Neural crest cell (in vitro differentiated cells): ENCODE data around the gene ZNF823. TPM values are rescaled to one million over a fixed set of nuclear protein-coding genes. Genes with fewer than 3 reads are reported as not detected.
"Not testable (repeated sequence)": the region's sequence is repeated elsewhere in the genome, so short reads cannot be mapped to it uniquely, and the experiment has no call there.

Source experiments
- DNase-seq: peaks from one replicate; pipeline ENCODE4 v3.0.0; 2021; ENCODE audit warnings: low read depth, mixed read lengths, low spot score
- H3K27ac Mint-ChIP-seq: one replicate; pipeline ENCODE4 v1.8.0; 2021; ENCODE audit warnings: mild to moderate bottlenecking, mixed read lengths; ENCODE audit not compliant: unreplicated experiment
- H3K27me3 Mint-ChIP-seq: 2 replicates; pipeline ENCODE4 v1.8.0; 2021; ENCODE audit warnings: low read depth, mild to moderate bottlenecking, mixed read lengths
- H3K36me3 Mint-ChIP-seq: 2 replicates; pipeline ENCODE4 v1.8.0; 2021; ENCODE audit warnings: low read depth, mild to moderate bottlenecking, mixed read lengths
- H3K4me1 Mint-ChIP-seq: 2 replicates; pipeline ENCODE4 v1.8.0; 2021; ENCODE audit warnings: mixed read lengths
- H3K4me3 Mint-ChIP-seq: one replicate; pipeline ENCODE4 v1.8.0; 2021; ENCODE audit warnings: mild to moderate bottlenecking, mixed read lengths
- H3K9me3 Mint-ChIP-seq: 2 replicates; pipeline ENCODE4 v1.8.0; 2021; ENCODE audit warnings: mixed read lengths
- CTCF ChIP-seq: fragments of 200-600 bp; sonication (generic); conservative IDR thresholded peaks from 2 replicates; pipeline ENCODE4 v1.5.0; 2021; ENCODE audit warnings: antibody characterized with exemption, mild to moderate bottlenecking
- total RNA-seq: library from RNA; stranded (reverse); gene quantifications from 2 replicates; pipeline ENCODE4 v1.2.1, GENCODE V29; 2021

The ZNF823 gene
- total RNA-seq, 1 donor from 2014 or later = 8.8 TPM

GRCh38 chr19:11780431-11781020 is 41.8 kb upstream of the ZNF823 start:
- no peak overlapping the region for H3K4me3 Mint-ChIP-seq
- no peak overlapping the region for H3K27ac Mint-ChIP-seq
- TF ChIP-seq CTCF = no peak
- peaks cover 35% of the 10 kb centered on the region for H3K9me3 Mint-ChIP-seq
- H3K4me1 Mint-ChIP-seq = no peaks in the 10 kb centered on the region
- no peaks in the 10 kb centered on the region for H3K27me3 Mint-ChIP-seq
- peaks cover 65% of the 10 kb centered on the region for H3K36me3 Mint-ChIP-seq
- no peak for DNase-seq

- not testable (repeated sequence) for H3K27me3 Mint-ChIP-seq, H3K4me3 Mint-ChIP-seq, DNase-seq, H3K4me1 Mint-ChIP-seq, H3K27ac Mint-ChIP-seq
- Mint-ChIP-seq H3K9me3 (peaks cover 27% of the 10 kb centered on the region), H3K36me3 (peaks cover 58% of the 10 kb centered on the region)
Observed at GRCh38 chr19:11776669-11777068, 37.9 kb upstream of the ZNF823 start.

- H3K9me3 Mint-ChIP-seq = peaks cover 22% of the 10 kb centered on the region
- DNase-seq, H3K4me3 Mint-ChIP-seq, H3K27me3 Mint-ChIP-seq, H3K27ac Mint-ChIP-seq: not testable (repeated sequence)
- peaks cover 34% of the 10 kb centered on the region for H3K36me3 Mint-ChIP-seq
- peak; percentile 41 for TF ChIP-seq CTCF
- H3K4me1 Mint-ChIP-seq = peaks cover 19% of the 10 kb centered on the region
Observed at GRCh38 chr19:11771520-11771919, 32.8 kb upstream of the ZNF823 start.

- Mint-ChIP-seq H3K27ac (no peak overlapping the region), H3K4me1 (peaks cover 22% of the 10 kb centered on the region), H3K9me3 (peaks cover 19% of the 10 kb centered on the region), H3K27me3 (peaks cover 2% of the 10 kb centered on the region), H3K36me3 (peaks cover 28% of the 10 kb centered on the region), H3K4me3 (peak overlapping the region; percentile 38)
- no peak for DNase-seq
- TF ChIP-seq CTCF = no peak
Observed at GRCh38 chr19:11769995-11770394, 31.2 kb upstream of the ZNF823 start.

GRCh38 chr19:11767633-11768133 is 28.9 kb upstream of the ZNF823 start:
- Mint-ChIP-seq H3K27me3 (peaks cover 19% of the 10 kb centered on the region), H3K4me3 (peak overlapping the region; percentile 99), H3K9me3 (peaks cover 20% of the 10 kb centered on the region), H3K4me1 (peaks cover 22% of the 10 kb centered on the region), H3K27ac (peak overlapping the region; percentile 90), H3K36me3 (peaks cover 18% of the 10 kb centered on the region)
- no peak for DNase-seq
- no peak for TF ChIP-seq CTCF
